Renal pelvis (tissue), 4 donors: ENCODE data around the gene IFT57. TPM values are rescaled to one million over a fixed set of nuclear protein-coding genes. Genes with fewer than 3 reads are reported as not detected.
"Not testable (repeated sequence)": the region's sequence is repeated elsewhere in the genome, so short reads cannot be mapped to it uniquely, and the experiment has no call there.

Source experiments
- DNase-seq: peaks from one replicate; pipeline ENCODE4 v3.0.0-alpha.2; 2013
- polyA plus RNA-seq, 3 donors: library from polyadenylated mRNA; unstranded; fragments of 120-200 nt; gene quantifications; one replicate each; pipeline ENCODE4 v1.2.1, GENCODE V29; 2013; ENCODE audit not compliant: insufficient read length in 3 of 3

The IFT57 gene
- polyA plus RNA-seq, 3 donors = 84.2 to 90.8 (median 90.6) TPM

DNA sequence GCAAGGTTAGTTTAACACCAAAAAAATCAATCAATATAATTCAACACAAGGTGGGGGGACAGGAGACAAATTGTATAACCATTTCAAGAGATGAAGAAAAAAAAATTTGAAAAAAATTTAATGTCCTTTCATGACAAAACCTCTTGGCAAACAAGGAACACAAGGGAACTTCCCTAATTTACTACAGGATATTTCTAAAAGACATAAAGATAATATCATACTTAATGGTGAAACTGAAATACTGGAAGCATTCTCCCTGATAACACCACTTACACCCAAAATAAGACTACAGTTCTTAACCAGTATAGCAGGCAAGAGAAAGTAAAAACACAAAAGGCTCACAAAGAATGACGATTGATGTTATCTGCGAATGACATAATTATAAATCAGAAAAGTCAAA is 44.7 kb downstream of the IFT57 start:
- DNase-seq = no peak

DNA sequence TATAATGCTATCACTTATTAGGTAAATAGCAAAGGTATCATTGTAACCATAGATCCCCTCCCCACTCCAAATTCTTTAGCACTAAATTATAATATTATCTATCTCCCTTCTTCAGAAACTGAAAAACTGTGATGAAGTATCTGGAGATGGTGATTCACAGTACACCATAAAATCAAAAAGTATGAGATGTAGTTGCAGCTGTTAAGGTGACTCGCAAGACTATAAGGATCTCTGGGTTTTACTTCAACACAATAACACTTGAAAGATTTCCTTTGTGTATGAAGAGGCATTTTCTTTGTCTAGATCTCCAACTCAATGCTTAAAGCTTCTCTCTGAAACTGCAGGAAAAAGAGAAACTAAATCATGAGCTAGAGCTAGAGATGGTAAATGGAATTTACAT is 46.9 kb downstream of the IFT57 start:
- DNase-seq = no peak

DNA sequence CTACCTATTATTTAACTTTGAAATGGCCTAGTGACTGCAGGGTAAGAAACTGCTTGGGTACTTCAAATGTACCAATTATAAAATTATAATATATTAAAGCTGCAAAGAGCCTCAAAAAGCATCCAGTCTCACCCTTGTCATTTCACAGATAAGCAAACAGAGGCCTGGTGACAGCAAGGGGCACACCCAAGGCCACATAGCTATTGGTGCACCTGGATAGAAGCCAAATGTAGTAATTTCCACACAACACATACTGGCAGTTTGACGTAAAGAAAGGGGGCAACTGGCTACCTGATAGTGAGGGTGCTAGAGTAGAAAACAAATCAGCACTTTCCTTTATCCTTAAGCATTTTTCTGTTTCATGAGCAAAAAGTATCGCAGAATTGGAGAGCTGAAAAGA is 51.1 kb downstream of the IFT57 start:
- DNase-seq = no peak

DNA sequence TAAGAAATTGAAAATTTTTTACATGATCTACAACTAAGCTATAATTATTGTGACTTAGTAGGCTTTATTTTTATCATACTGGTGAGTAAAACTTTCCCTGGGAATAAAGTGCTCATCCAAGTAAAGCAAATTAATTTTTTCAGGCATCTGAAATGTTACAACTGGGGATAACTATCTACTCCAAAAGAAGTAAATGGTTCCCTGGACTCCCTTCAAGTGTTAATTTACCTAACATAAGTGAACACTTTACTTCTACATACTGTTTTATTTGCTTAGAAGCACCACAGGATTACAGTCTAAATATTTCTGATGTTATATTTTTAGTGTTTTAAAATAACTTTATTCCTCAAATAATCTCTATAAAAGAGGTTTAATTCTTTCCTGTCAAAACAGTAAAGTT is 57.8 kb downstream of the IFT57 start:
- no peak for DNase-seq

DNA sequence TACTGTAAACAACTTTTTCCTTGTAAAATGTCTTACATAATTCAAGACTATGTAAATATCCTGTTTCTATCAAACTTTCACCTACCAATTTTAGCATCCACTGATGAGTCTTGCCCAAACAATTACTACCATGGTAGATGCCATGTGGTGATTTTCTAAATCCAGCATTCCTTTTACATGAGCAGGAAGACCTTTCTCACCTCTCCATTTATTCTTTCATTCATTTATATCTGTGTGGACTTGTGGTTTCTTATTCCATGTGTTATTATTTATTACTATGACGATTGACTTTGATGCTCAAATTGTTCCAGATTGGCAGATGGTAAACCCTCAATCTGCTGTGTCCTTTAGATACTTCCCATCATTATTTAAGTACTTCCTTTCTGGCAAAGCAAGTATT is 62.4 kb downstream of the IFT57 start:
- DNase-seq = no peak

DNA sequence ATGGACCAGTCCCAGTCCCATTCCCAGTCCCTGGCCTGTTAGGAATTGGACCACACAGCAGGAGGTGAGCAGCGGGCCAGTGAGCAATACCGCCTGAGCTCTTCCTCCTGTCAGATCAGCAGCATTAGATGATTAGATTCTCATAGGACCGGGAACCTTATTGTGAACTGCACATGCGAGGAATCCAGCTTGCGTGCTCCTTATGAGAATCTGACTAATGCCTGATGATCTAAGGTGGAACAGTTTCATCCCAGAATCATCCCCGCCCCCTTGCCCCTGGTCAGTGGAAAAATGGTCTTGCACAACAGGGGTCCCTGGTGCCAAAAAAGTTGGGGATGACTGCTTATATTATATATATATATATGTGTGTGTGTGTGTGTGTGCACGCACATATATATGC is 63.1 kb downstream of the IFT57 start:
- no peak for DNase-seq

DNA sequence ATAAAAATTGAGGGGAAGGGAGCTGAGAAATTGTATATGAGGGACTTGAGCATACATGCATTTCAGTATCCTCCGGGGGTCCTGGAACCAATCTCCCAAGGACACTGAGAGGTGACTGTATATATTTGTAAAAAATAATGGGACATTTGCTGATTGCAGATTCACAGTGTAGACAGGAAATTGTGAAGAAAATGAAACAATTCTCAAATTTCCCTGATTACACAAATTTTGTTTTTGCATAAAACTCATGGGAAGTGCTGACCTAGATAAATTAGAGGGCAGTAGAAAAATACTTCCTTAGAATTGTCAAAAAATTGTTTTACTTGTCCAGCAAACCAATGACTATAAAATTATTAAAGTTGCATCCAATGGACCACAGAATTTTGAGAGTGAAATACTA is 64.0 kb downstream of the IFT57 start:
- DNase-seq = no peak

DNA sequence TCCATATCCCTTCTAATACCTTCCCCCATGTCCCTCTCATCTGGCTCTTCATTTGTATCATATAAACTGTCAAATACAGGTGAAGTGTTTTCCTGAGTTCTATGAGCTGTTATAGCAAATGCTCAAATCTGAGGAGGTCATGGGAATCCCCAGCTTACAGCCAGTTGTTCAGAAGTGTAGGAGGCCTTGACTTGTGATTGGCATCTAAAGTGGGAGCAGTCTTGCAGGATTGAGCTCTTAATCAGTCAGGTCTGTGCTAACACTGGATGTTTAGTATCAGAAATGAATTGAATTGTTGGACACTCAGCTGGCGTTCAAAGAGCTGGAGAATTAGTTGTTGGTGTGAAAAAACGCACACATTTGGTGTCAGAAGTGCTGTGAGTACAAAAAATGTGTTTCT is 65.0 kb downstream of the IFT57 start:
- no peak for DNase-seq

DNA sequence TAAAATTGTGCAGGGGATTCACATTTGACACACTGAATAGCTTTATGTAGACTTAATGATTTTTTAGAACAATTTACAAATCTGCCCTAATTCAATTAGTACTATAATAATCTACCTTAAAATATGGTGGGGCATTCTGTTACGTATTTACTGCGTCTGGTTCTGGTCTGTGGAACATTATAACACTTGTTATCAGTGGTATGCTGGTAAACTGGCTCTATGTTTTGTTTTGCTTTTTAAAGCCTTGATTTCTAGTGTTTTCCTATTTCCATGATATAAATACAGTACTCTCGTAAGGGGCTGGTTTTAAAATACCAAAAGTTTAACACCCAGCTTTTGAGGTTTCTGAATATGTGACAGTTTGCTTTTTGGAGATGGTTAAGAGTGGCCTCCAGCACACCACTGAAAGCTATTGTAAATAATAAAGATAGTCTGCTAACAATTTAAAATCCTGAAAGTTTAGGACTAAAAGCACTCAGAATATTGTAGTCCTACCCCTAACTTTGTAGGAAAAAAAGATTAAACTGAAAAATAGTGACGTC is 65.8 kb downstream of the IFT57 start:
- DNase-seq = no peak

DNA sequence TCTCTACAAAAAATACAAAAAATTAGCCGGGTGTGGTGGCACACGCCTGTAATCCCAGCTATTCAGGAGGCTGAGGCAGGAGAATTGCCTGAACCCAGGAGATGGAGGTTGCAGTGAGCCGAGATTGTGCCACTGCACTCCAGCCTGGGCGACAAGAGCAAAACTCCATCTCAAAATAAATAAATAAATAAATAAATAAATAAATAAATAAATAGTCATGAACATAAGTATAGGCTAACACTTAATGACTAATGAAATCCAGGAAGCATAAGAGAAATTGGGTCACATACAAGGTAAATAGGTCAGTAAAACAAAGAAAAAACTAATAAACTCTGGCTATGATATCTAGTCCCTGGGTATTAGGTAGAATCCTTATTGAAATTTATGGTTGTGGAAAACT is 66.6 kb downstream of the IFT57 start:
- DNase-seq = not testable (repeated sequence)

DNA sequence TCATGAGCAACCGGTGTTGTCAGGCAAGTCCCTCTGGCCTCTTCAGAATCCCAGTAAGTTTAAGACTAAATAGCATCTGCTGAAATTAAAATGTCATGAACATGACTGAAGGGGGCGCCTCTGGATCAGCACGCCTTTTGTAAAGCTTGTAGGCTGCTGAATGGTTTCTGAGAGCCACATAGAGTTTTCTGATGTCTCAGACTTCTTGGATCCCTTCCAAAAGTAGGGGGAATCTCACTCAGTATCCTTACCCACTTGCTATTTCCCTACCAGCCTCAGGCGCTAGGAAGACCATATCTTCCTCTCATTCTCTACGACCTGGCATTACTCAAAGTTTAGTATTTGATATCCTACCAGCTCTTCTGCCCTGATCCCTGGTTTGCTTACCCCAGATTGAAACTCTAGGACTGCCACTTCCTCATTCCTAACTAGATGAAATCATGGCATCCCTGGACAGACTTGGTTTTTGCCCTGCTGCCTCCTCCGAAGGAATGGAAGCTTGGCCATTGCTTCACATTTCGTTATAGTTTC is 68.7 kb downstream of the IFT57 start:
- DNase-seq = no peak

DNA sequence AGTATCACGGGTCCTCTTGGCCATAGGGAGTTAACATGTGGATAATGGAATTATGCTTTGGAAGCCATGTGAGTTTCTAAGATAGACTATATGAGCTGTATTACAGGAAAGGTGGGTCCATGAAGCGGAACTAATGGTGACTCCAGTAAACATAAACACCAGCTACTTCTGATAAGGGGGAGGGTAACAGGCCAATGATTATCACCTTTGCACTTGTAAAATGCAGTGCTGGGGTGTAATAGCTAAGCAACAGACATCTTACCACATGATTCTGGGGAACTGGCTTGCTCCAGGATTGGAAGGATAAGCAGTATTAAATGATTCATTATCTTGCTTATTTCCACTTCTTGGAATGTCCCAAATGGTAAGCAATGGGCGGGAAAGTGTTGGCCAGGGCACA is 70.0 kb downstream of the IFT57 start:
- no peak for DNase-seq

DNA sequence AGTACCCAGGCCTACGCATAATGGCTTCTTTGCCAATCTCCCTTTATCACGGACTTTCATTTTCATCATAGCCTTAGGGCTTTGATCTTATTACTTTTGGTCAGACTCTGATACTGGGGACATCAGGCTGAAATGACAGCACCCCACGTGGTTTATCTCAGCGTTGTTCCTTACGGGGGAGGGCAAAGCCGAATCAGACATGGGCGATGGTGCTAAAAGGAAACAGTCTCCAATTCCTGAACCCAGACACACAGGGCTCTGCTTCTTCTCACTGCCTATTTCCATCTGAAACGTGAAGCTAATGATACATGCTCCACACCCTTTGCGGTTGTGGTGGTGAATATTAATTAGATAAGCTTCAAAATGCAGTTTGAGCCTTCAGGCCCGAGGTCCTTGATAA is 72.0 kb downstream of the IFT57 start:
- no peak for DNase-seq

DNA sequence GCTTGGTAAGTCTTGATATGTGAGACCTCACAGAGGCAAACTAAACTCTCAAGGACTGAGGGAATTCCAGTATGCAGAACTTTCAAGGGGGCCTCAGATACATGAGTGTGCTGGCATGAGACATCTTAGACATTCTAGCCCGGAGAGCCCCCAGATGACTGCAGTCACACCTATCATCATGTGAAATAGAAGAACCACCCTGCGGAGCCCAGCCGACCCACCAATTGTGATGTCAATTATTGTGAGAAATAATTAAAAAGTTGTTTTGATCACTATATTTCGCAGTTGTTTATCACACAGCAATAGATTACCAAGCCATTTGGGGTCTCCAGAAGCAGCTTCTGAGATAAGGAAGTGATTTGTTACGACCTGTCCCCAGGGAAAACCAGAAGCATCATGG is 76.1 kb downstream of the IFT57 start:
- no peak for DNase-seq

DNA sequence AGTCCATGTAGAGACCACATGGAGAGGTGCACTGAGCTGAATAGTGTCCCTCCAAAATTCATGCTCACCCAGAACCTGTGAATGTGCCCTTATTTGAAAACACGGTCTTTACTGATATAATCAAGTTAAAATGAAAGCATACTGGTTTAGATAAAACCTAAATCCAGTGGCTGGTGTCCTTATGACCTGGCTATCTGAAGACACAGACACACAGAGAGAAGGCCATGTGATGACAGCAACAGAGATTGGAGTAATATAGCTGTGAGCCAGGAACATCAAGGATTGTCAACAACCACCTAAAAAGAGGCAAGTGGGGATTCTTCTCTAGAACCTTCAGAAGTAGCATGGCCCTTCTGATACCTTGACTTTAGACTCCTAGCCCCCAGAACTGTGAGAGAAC is 76.6 kb downstream of the IFT57 start:
- DNase-seq = no peak

DNA sequence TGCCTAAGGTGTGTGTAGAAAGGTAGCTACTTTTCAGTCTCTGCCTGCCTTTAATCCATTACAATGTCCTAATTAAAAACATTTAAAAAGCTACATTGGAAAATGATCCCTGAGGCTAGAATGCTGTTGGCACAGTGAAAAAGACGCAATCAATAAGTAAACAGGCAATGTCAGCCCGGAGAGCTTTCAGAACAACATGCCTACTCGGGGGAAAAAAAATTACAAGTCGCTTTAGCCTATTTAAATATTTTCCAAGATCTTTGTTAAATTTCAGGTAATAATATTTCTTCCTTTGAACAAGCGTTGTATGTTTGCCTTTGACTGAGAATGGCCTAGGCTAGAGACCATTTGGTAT is 84.8 kb downstream of the IFT57 start:
- no peak for DNase-seq

DNA sequence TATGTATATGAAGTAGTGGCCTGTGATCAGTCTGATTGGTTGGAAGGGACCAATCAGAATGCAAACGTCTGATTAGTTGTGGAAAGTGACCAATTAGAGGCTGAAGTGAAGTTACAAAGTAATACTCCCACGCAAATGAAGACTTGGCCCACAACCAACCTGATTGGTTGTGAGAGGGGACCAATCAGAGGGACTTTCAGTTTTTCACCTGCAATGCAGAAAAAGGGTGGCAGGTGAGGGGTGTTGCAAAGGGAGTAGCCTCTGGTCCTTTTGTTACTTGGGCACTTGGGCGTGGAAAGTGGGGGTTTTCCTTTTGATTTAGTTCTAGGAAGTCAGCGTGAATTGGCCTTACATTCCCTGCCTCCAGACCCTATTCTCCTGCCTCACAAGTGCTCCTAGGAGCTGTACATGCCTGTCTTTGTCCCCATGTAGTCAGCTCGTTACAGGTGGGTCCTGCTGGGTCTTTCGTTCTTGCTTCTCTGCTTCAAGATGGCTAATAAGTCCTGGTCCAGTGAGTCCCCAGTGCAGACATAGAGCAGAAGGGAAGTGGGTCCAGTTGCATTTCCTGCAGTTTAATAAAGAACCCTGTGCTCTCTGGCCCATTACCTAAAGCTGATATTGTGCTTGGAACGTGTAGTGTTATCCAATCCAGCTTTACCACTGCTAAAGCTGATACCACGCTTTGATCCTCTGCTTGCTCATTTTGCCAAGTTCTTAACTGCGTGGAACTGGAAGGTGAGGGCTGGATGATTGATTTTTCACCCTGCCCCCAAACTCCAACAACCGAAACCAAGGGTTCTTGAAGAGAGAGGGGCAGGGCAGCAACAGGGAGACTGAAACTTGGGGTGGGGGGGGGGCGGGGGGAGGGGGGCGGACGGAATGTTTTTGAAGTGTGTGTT is 85.4 kb downstream of the IFT57 start:
- peak; percentile 26 for DNase-seq

DNA sequence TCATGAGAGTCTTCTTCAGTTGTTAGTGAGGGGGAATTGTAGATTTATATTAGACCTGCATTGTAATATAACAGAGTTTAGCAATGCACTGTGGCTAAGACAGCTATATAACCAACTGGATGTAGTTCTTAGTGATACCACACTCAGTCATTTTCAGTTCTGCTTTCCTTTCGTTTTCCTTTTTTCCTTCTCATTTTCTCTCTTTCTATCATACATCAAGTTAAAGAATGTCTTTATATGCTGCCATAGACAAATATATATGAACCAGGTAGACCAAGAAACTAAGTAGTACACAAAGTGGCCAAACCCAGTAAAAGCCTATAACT is 87.7 kb downstream of the IFT57 start:
- DNase-seq = no peak

DNA sequence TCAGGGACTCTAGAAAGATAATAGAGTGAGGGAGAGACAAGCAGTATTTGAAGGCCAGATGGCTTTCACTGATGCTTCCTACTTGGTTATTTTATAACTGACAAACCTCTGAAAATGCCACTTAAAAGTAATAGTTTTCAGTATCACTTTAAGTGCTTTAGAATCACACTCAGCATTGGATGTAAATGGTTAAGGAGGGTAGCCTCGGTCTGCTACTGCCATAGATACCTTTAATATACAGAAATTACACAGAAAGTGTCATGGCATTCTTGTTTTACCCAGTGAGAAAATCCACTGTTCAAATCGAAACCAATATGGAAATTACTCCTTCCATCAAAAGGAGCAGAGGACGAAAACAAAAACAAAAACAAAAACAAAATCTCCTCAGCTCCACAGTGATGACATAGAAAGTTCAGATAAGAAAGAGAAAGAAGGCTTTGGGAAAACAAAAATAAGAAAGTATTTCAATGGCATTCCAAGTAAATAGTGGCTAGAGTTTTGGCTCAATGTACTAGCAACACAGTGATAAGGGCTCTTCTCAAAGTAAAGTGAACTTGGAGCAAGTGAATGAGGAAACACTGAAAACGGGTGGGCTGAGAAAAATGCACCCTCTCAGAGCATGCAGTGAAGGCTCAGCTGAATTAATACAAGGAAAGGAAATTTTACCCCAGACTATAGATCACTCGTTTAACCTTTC is 88.2 kb downstream of the IFT57 start:
- no peak for DNase-seq

DNA sequence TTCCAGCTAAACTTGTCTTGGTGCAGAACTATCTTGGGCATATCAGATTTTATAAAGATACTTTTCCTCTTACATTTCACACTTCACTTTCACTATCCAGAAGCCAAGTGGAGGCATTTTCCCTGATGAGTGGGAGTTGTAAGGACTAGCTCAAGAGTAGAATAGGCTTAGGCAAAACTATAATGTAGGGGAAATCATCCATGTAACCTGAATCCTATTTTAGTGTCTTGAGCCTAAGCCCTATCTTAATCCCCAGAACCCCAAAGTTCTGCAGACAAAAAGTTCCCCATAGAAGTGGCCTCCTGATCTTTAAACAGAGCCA is 89.2 kb downstream of the IFT57 start:
- no peak for DNase-seq

DNA sequence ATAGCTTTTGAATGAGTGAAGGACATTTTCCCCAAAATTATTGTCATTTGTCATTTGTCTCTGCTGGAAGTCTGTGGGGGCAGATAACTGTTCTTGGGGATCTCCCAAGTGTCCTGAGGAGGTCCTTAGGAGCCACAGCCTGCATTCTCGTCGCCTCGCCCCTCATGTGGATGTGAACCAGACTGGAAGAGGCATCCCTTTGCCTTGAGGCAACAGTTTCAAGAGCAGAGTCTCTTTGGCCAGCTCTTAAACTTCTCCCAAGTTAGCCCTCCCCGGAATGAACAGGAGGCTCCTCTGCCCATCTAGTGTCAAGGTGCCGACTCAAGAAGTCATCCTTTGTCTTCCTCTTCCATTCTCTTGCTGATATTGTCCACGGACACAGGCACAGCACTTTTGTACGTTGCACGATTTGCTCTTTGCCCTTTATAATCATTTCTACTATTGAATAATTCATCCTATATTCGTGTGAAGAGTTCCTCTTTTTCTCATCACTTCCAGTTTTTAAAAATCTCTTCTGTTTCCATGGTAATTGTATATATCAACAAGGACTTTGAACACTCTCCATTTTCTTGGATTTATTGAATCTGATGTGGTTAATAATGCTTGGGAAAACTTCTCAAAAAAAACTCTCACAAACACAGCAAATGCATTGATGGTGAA is 90.6 kb downstream of the IFT57 start:
- DNase-seq = no peak

DNA sequence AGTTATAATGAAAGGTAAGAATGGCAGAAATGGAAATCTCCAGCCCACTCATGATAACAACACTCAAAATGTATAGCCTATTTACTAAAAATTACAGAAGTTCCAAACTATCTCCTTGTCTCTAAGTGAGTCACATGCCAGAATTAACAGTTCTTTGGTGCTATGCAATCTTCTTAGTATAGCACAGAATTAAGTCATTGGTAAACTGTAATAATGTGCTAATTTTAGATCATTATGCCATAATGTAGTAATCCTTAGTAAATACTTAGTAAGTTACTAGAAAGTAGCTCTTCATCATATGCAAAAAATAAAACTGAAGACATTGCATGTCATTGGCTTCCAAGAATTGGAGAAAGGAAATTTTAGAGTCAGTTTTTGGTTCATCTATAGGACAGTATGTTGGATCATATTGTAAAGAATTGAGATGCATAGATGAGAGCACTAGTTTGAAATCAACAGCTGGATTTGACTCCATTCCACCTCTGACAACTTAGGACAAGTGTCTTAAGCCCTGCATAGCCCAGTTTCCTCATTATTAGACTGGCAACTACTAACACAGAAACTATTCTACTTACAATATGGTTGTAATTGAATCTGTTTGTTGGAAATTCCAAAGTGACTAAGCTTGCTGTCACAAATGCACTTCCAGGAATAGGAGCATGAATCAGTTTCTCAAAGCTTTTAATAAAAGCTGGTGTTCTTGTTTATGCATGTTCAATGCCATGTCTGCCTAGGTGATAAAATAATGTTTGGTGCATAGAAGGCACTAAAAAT is 91.3 kb downstream of the IFT57 start:
- no peak for DNase-seq
